T47D (cell line): ENCODE measurements around the gene TMEM198.

Source experiments
- DNase-seq, 2 experiments: peaks; one replicate each; pipeline versions ENCODE4 v3.0.0 to v3.0.0-alpha.2; 2011 to 2012; ENCODE audit warnings: low read depth in 1 of 2, low spot score in 1 of 2
- JUND ChIP-seq: IDR thresholded peaks from 2 replicates; pipeline ENCODE4 v1.6.1; 2012; ENCODE audit warnings: low read depth
- in situ Hi-C: cut with HindIII; loops from 2 replicates; pipeline ENCODE4 v1.10.0; 2016; ENCODE audit warnings: low sequenced_read_pairs, low pct_unique_long_range_greater_than_20kb

TMEM198 gene

GRCh38 chr2:219543596-219544358 is at the start of gene TMEM198, which contains the start of gene CHPF:
TMEM198 (plus strand) TSS chr2:219544028; CDS start chr2:219544728, 700 bp downstream.
CHPF (minus strand) TSS chr2:219543809; CDS start chr2:219543538, 271 bp downstream.
- no peak for TF ChIP-seq JUND
- DNase-seq: peak; percentile 93 to 98
- in situ Hi-C loops: no loop called here

- no peak for DNase-seq
- no peak for TF ChIP-seq JUND
- in situ Hi-C loops: no loop called here
Measured at GRCh38 chr2:219494952-219495530, 48.8 kb upstream of the TMEM198 start.

GRCh38 chr2:219495531-219496122 is 48.2 kb upstream of the TMEM198 start:
- DNase-seq: peak; percentile 72 to 79
- in situ Hi-C loops: no loop called here

GRCh38 chr2:219496247-219496824 is 47.5 kb upstream of the TMEM198 start:
- in situ Hi-C loops: no loop called here
- no peak for DNase-seq
- no peak for TF ChIP-seq JUND

More at GRCh38 chr2:219495531-219496122, 48.2 kb upstream of the TMEM198 start:
- no peak for TF ChIP-seq JUND

- TF ChIP-seq JUND: no peak
- in situ Hi-C loops: no loop called here
- DNase-seq: no peak
Measured at GRCh38 chr2:219496825-219497494, 46.9 kb upstream of the TMEM198 start.

GRCh38 chr2:219497495-219498279 is 46.1 kb upstream of the TMEM198 start:
- no peak for TF ChIP-seq JUND
- in situ Hi-C loops: no loop called here
- peak; percentile 74 to 90 for DNase-seq

- DNase-seq: peak; percentile 96 to 97
- TF ChIP-seq JUND: no peak
- in situ Hi-C loops: no loop called here
Measured at GRCh38 chr2:219498280-219499057, 45.4 kb upstream of the TMEM198 start, which contains the start of gene GMPPA. GMPPA (plus strand) TSS chr2:219498891; CDS start chr2:219499976, 1,085 bp downstream.

GRCh38 chr2:219499058-219499307 is 44.8 kb upstream of the TMEM198 start:
- in situ Hi-C loops: no loop called here
- DNase-seq: no peak
- TF ChIP-seq JUND: no peak

GRCh38 chr2:219499555-219499954 is 44.3 kb upstream of the TMEM198 start:
- in situ Hi-C loops: no loop called here
- no peak for TF ChIP-seq JUND

GRCh38 chr2:219500135-219500534 is 43.7 kb upstream of the TMEM198 start:
- in situ Hi-C loops: no loop called here
- no peak for TF ChIP-seq JUND

More at GRCh38 chr2:219499555-219499954, 44.3 kb upstream of the TMEM198 start:
- DNase-seq: no peak

GRCh38 chr2:219501849-219502248 is 42.0 kb upstream of the TMEM198 start:
- no peak for DNase-seq
- in situ Hi-C loops: no loop called here
- no peak for TF ChIP-seq JUND

More at GRCh38 chr2:219500135-219500534, 43.7 kb upstream of the TMEM198 start:
- DNase-seq: no peak
